NT2/D1 (cell line): Measurements from ENCODE around the gene TJAP1.

Experiments used
- SUZ12 ChIP-seq: IDR thresholded peaks from 2 replicates; pipeline ENCODE4 v1.6.1; 2011; ENCODE audit not compliant: insufficient read length, insufficient read depth; ENCODE audit errors: extremely low read depth
- YY1 ChIP-seq: IDR thresholded peaks from 2 replicates; pipeline ENCODE4 v1.6.1; 2011; ENCODE audit not compliant: insufficient read length, insufficient read depth
- ZNF274 ChIP-seq: IDR thresholded peaks from 2 replicates; pipeline ENCODE4 v1.6.1; 2011; ENCODE audit warnings: mild to moderate bottlenecking, low read depth, low read length

GRCh38 chr6:43434943-43435342, 42.4 kb upstream of the TJAP1 start:
- TF ChIP-seq YY1 (no peak), SUZ12 (no peak), ZNF274 (no peak)
